CD14-positive monocyte (primary cell): ENCODE results near the gene FAM25A. TPM values are rescaled to one million over a fixed set of nuclear protein-coding genes. Genes with fewer than 3 reads are reported as not detected.
"Not testable (repeated sequence)": the region's sequence is repeated elsewhere in the genome, so short reads cannot be mapped to it uniquely, and the experiment has no call there.

Source experiments
- DNase-seq, 3 donors: peaks; one replicate each; pipeline ENCODE4 v3.0.0-alpha.2; 2011 to 2022
- H2AFZ ChIP-seq: 2 replicates; pipeline ENCODE4 v1.6.0; 2012; ENCODE audit warnings: mild to moderate bottlenecking, low read depth, low read length, inconsistent platforms; ENCODE audit not compliant: insufficient read depth, poor library complexity, severe bottlenecking
- H3K27ac ChIP-seq, 2 donors: 1 replicate in 1 of 2; 2 replicates in 1 of 2; pipeline ENCODE4 v1.5.1; 2012 to 2013; ENCODE audit warnings: low read length in 2 of 2, control low read depth in 1 of 2, inconsistent platforms in 1 of 2, low read depth in 1 of 2, mild to moderate bottlenecking in 1 of 2
- H3K27me3 ChIP-seq, 2 donors: one replicate each; pipeline versions ENCODE4 v1.6.0 to v1.6.1; 2011 to 2013; ENCODE audit warnings: low read length in 2 of 2; ENCODE audit not compliant: control insufficient read depth in 2 of 2, insufficient read depth in 2 of 2
- H3K36me3 ChIP-seq, 2 donors: replicated peaks in 1 of 2; 1 replicate in 1 of 2; 2 replicates in 1 of 2; pipeline versions ENCODE4 v1.5.1 to v1.6.1; 2012 to 2013; ENCODE audit warnings: low read length in 2 of 2, control low read depth in 1 of 2, inconsistent platforms in 1 of 2, mild to moderate bottlenecking in 1 of 2; ENCODE audit not compliant: insufficient read depth in 2 of 2, control insufficient read depth in 1 of 2
- H3K4me1 ChIP-seq, 2 donors: 1 replicate in 1 of 2; 2 replicates in 1 of 2; pipeline versions ENCODE4 v1.5.1 to v1.6.1; 2012 to 2013; ENCODE audit warnings: low read length in 2 of 2, control low read depth in 1 of 2, inconsistent platforms in 1 of 2, mild to moderate bottlenecking in 1 of 2, moderate library complexity in 1 of 2; ENCODE audit not compliant: insufficient read depth in 2 of 2, control insufficient read depth in 1 of 2
- H3K4me2 ChIP-seq: replicated peaks from 2 replicates; pipeline ENCODE3; 2012; ENCODE audit warnings: low read length, moderate library complexity, mild to moderate bottlenecking; ENCODE audit not compliant: poor library complexity, severe bottlenecking; ENCODE audit errors: extremely low read depth
- H3K4me3 ChIP-seq, 3 experiments: fragments of 200-600 bp in 1 of 3; sonication (generic) in 1 of 3; replicated peaks in 1 of 3; 1 replicate in 2 of 3; 2 replicates in 1 of 3; pipeline ENCODE4 v1.5.1; 2011 to 2013; ENCODE audit warnings: low read length in 3 of 3, mild to moderate bottlenecking in 3 of 3, control low read depth in 2 of 3, low read depth in 2 of 3, inconsistent platforms in 1 of 3, moderate library complexity in 1 of 3
- H3K79me2 ChIP-seq: 2 replicates; pipeline ENCODE4 v1.6.0; 2012; ENCODE audit warnings: mild to moderate bottlenecking, control low read depth, inconsistent platforms, low read length, moderate library complexity; ENCODE audit not compliant: insufficient read depth
- H3K9ac ChIP-seq: 2 replicates; pipeline ENCODE4 v1.6.0; 2017; ENCODE audit warnings: low read length, mild to moderate bottlenecking; ENCODE audit not compliant: insufficient read depth, poor library complexity, severe bottlenecking
- H3K9me3 ChIP-seq, 2 donors: replicated peaks in 1 of 2; 1 replicate in 1 of 2; 2 replicates in 1 of 2; pipeline versions ENCODE4 v1.5.1 to v1.6.1; 2012 to 2013; ENCODE audit warnings: low read length in 2 of 2, control low read depth in 1 of 2; ENCODE audit not compliant: control insufficient read depth in 1 of 2, insufficient read depth in 1 of 2
- H4K20me1 ChIP-seq: 2 replicates; pipeline ENCODE4 v1.6.0; 2012; ENCODE audit warnings: mild to moderate bottlenecking, low read length, control low read depth, moderate library complexity; ENCODE audit not compliant: insufficient read depth
- H3K27ac Mint-ChIP-seq, 7 donors: one replicate each; pipeline ENCODE4 v1.8.0; 2020; ENCODE audit warnings: mild to moderate bottlenecking in 7 of 7, mixed read lengths in 7 of 7, moderate library complexity in 6 of 7, inconsistent platforms in 2 of 7
- H3K27me3 Mint-ChIP-seq, 3 donors: one replicate each; pipeline ENCODE4 v1.8.0; 2021 to 2022; ENCODE audit warnings: low read depth in 3 of 3, mild to moderate bottlenecking in 3 of 3, mixed read lengths in 3 of 3, moderate library complexity in 3 of 3, inconsistent platforms in 1 of 3
- H3K36me3 Mint-ChIP-seq, 2 donors: one replicate each; pipeline ENCODE4 v1.8.0; 2020; ENCODE audit warnings: mixed read lengths in 2 of 2, inconsistent platforms in 1 of 2, mild to moderate bottlenecking in 1 of 2
- H3K4me1 Mint-ChIP-seq: one replicate; pipeline ENCODE4 v1.8.0; 2020; ENCODE audit warnings: mild to moderate bottlenecking, mixed read lengths
- H3K4me3 Mint-ChIP-seq, 2 donors: one replicate each; pipeline ENCODE4 v1.8.0; 2020; ENCODE audit warnings: mild to moderate bottlenecking in 2 of 2, mixed read lengths in 2 of 2, moderate library complexity in 1 of 2
- H3K9me3 Mint-ChIP-seq, 7 donors: one replicate each; pipeline ENCODE4 v1.8.0; 2020 to 2022; ENCODE audit warnings: mixed read lengths in 7 of 7, mild to moderate bottlenecking in 6 of 7, moderate library complexity in 6 of 7, inconsistent platforms in 2 of 7
- WGBS: methylation state at CpG from one replicate; pipeline ENCODE4 v1.1.5; 2013; ENCODE audit warnings: missing lambda C conversion rate; ENCODE audit not compliant: insufficient coverage; 5-methylcytosine and 5-hydroxymethylcytosine counted together
- intact Hi-C, 2 donors: fragments of 100-400 bp; cut with micrococcal nuclease; formaldehyde crosslinking; loops; one replicate each; pipeline versions ENCODE4 v1.15.0 to v1.15.1; 2023
- polyA plus RNA-seq, 3 donors: library from polyadenylated mRNA; depleted of rRNA in 1 of 3; unstranded in 2 of 3; stranded (reverse) in 1 of 3; fragments of 300-500 nt in 2 of 3; fragments of >200 nt in 1 of 3; fragmentation: Illumina TruSeq in 2 of 3; gene quantifications; 1 replicate in 2 of 3; 2 replicates in 1 of 3; pipeline ENCODE4 v1.2.3, GENCODE V29; 2012 to 2021
- TF ChIP-seq, protein P1 (sequence below): fragments of 200-600 bp; IDR thresholded peaks from one replicate; pipeline ENCODE4 v1.8.0; 2022; ENCODE audit warnings: antibody characterized with exemption, mild to moderate bottlenecking

FAM25A gene
- polyA plus RNA-seq, 3 donors, result not detected

DNA sequence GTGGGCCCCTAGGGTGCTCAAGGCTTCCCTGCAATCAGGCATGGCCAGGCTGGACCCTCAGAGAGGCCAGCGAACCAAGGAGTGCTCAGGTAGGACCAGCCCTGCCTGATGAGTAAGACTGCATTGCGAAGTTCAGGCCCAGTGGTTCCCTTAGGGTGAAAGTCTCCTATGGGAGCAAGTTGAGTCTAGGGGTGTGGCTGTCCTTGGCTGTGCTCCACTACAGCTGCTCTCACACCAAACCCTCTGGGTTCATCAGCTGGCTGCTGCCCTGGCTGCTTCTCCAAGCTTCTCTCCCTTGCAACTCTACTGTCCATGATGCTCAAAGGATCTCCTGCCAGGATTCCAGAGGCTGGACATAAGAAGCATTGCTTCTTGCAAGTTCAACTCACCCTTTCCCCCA is 18.7 kb downstream of the FAM25A start:
- TF ChIP-seq, protein P1, sequence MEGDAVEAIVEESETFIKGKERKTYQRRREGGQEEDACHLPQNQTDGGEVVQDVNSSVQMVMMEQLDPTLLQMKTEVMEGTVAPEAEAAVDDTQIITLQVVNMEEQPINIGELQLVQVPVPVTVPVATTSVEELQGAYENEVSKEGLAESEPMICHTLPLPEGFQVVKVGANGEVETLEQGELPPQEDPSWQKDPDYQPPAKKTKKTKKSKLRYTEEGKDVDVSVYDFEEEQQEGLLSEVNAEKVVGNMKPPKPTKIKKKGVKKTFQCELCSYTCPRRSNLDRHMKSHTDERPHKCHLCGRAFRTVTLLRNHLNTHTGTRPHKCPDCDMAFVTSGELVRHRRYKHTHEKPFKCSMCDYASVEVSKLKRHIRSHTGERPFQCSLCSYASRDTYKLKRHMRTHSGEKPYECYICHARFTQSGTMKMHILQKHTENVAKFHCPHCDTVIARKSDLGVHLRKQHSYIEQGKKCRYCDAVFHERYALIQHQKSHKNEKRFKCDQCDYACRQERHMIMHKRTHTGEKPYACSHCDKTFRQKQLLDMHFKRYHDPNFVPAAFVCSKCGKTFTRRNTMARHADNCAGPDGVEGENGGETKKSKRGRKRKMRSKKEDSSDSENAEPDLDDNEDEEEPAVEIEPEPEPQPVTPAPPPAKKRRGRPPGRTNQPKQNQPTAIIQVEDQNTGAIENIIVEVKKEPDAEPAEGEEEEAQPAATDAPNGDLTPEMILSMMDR, result no peak
- Mint-ChIP-seq H3K4me3 (no peak overlapping the region), H3K27ac (no peak overlapping the region), H3K27me3 (peaks cover 2 to 3% (median 3%) of the 10 kb centered on the region in 3 donors), H3K36me3 (peaks cover 5 to 10% of the 10 kb centered on the region in 2 donors), H3K9me3 (no peaks in the 10 kb centered on the region), H3K4me1 (no peaks in the 10 kb centered on the region)
- intact Hi-C loops, result no loop called here
- Histone ChIP-seq H3K4me3 (no peak overlapping the region), H2AFZ (no peak overlapping the region), H4K20me1 (no peaks in the 10 kb centered on the region), H3K9ac (no peak overlapping the region), H3K4me2 (no peak overlapping the region), H3K79me2 (no peaks in the 10 kb centered on the region), H3K9me3 (no peaks in the 10 kb centered on the region), H3K36me3 (no peaks in the 10 kb centered on the region), H3K27me3 (no peaks in the 10 kb centered on the region), H3K27ac (no peak overlapping the region), H3K4me1 (no peaks in the 10 kb centered on the region)
- no peak for DNase-seq
- no CpG with 5 or more reads among the region's 2 CpGs for WGBS

DNA sequence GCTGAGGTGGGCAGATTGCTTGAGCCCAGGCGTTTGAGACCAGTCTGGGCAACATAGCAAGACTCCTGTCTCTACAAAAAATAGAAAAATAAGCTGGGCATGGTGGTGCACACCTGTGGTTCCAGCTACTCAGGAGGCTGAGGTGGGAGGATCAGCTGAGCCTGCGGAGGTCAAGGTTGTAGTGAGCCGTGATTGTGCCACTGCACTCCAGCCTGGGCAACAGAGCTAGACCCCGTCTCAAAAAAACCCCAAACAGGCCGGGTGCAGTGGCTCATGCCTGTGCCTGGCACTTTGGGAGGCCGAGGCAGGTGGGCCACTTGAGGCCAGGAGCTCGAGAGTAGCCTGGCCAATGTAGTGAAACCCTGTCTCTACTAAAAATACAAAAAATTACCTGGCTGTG is 23.5 kb downstream of the FAM25A start:
- H3K4me3 Mint-ChIP-seq, H3K27me3 Mint-ChIP-seq, H3K4me3 ChIP-seq, H3K9me3 ChIP-seq, intact Hi-C loops, H3K4me1 Mint-ChIP-seq, H4K20me1 ChIP-seq, H3K27ac ChIP-seq, H3K27me3 ChIP-seq, H2AFZ ChIP-seq, H3K9me3 Mint-ChIP-seq, H3K4me2 ChIP-seq, H3K9ac ChIP-seq, H3K4me1 ChIP-seq, H3K79me2 ChIP-seq, DNase-seq: not testable (repeated sequence)
- 98% methylated on average over 5 of the region's 7 CpGs for WGBS
- peaks cover 26 to 40% of the 10 kb centered on the region in 2 donors for H3K36me3 Mint-ChIP-seq
- H3K27ac Mint-ChIP-seq, result peak overlapping the region in 1 of 7 donors; percentile 39
- peaks cover 22 to 31% of the 10 kb centered on the region in 2 donors for H3K36me3 ChIP-seq
